ENCODE measurements around the gene HOXA11. TPM values are rescaled to one million over a fixed set of nuclear protein-coding genes. Genes with fewer than 3 reads are reported as not detected.
A peak's percentile ranks its signal among the peaks of the same experiment; 100 is the strongest.

Gene HOXA11
- total RNA-seq, 1 experiment from 2014 or later = not detected

- POLR2A ChIA-PET = interaction anchor here (0.6 kb wide), 1 partner anchor 228 kb away, joined by 4 read pairs; no protein-coding TSS in a partner anchor
- peaks cover 48% of the 10 kb centered on the region for H3K4me1 Mint-ChIP-seq
- no peak for TF ChIP-seq JAZF1 (CRISPR knock-in tag; IDR thresholded peaks at IDR 0.05)
- no peak for TF ChIP-seq TP53 (CRISPR knock-in tag; IDR thresholded peaks at IDR 0.05)
- no peak for TF ChIP-seq MXD4 (CRISPR knock-in tag; IDR thresholded peaks at IDR 0.05; ENCODE audit: borderline replicate concordance)
- no peak for TF ChIP-seq RORB (CRISPR knock-in tag; IDR thresholded peaks at IDR 0.05)
- TF ChIP-seq ERG (CRISPR knock-in tag; IDR thresholded peaks at IDR 0.05) = no peak
- TF ChIP-seq USF2 (CRISPR knock-in tag; IDR thresholded peaks at IDR 0.05) = no peak
- no peak for TF ChIP-seq E2F4 (CRISPR knock-in tag; IDR thresholded peaks at IDR 0.05; ENCODE audit: borderline replicate concordance, low read depth)
- TF ChIP-seq SP1 (CRISPR knock-in tag; conservative IDR thresholded peaks at IDR 0.05) = no peak
- TF ChIP-seq PRDM15 (CRISPR knock-in tag; IDR thresholded peaks at IDR 0.05) = peak; percentile 67; the same call in 1 of the 2 replicates
- H3K27ac Mint-ChIP-seq = no peak overlapping the region
- peaks cover 100% of the 10 kb centered on the region for H3K27me3 Mint-ChIP-seq (ENCODE audit: low read depth)
- no peaks in the 10 kb centered on the region for H3K9me3 Mint-ChIP-seq
- CTCF ChIA-PET = interaction anchor here (0.6 to 1.7 kb wide), 2 partner anchors 13 to 465 kb away, joined by 4 to 5 read pairs; no protein-coding TSS in a partner anchor
- peak; percentile 47 for ATAC-seq
- 0 out of 2 replicates have a peak, but pooled peaks cover 3% of the 10 kb centered on the region for H3K36me3 Mint-ChIP-seq
- DNase-seq (ENCODE audit: low spot score) = peak; percentile 67
- H3K4me3 Mint-ChIP-seq = peak overlapping the region; percentile 40; the same call in 1 of the 2 replicates
These were observed 2.0 kb downstream of the HOXA11 start for GRCh38 chr7:27182861-27183681.

- CTCF ChIA-PET = interaction anchor here (1.7 kb wide), 1 partner anchor 14 kb away, joined by 5 read pairs; no protein-coding TSS in a partner anchor
- POLR2A ChIA-PET = no interaction called here
- no peak overlapping the region for H3K4me3 Mint-ChIP-seq
- TF ChIP-seq ZNF532 (CRISPR knock-in tag; IDR thresholded peaks at IDR 0.05; ENCODE audit: borderline replicate concordance) (no peak), SP1 (CRISPR knock-in tag; conservative IDR thresholded peaks at IDR 0.05) (no peak), KAT7 (CRISPR knock-in tag; IDR thresholded peaks at IDR 0.05; ENCODE audit: borderline replicate concordance) (no peak), ZMAT4 (CRISPR knock-in tag; IDR thresholded peaks at IDR 0.05) (no peak), NFE2L1 (CRISPR knock-in tag; IDR thresholded peaks at IDR 0.05) (no peak), FOXK1 (CRISPR knock-in tag; IDR thresholded peaks at IDR 0.05) (no peak), CREM (CRISPR knock-in tag; IDR thresholded peaks at IDR 0.05) (no peak), TEAD1 (CRISPR knock-in tag; IDR thresholded peaks at IDR 0.05) (no peak), ATF6 (CRISPR knock-in tag; IDR thresholded peaks at IDR 0.05) (no peak), JAZF1 (CRISPR knock-in tag; IDR thresholded peaks at IDR 0.05) (no peak), ATF1 (CRISPR knock-in tag; IDR thresholded peaks at IDR 0.05) (no peak), MYBL2 (CRISPR knock-in tag; IDR thresholded peaks at IDR 0.05) (no peak)
These were observed 2.7 kb downstream of the HOXA11 start for GRCh38 chr7:27182285-27182841.

More at GRCh38 chr7:27182285-27182841, 2.7 kb downstream of the HOXA11 start:
- Mint-ChIP-seq H3K27ac (no peak overlapping the region), H3K4me1 (peaks cover 41% of the 10 kb centered on the region), H3K36me3 (0 out of 2 replicates have a peak, but pooled peaks cover 3% of the 10 kb centered on the region), H3K27me3 (ENCODE audit: low read depth) (peaks cover 100% of the 10 kb centered on the region), H3K9me3 (no peaks in the 10 kb centered on the region)
- DNase-seq (ENCODE audit: low spot score) (no peak), ATAC-seq (no peak)

All from WTC11 (cell line).